ENCODE data around the gene ZDHHC9. TPM values are rescaled to one million over a fixed set of nuclear protein-coding genes. Genes with fewer than 3 reads are reported as not detected.

ZDHHC9 gene
- polyA plus RNA-seq, 1 of the 3 experiments (the other 2 are of a cell fraction) = 8.1 TPM

- ChIA-PET CTCF (interaction anchor here (1.0 to 2.5 kb wide), 2 partner anchors 10 to 196 kb away, joined by 4 to 11 read pairs; no protein-coding TSS in a partner anchor), POLR2A (no interaction called here)
- no peak for DNase-seq
- Histone ChIP-seq H3K27me3 (ENCODE audit: insufficient read depth) (no peaks in the 10 kb centered on the region; the same call in 1 of the 2 replicates), H3K9ac (no peak overlapping the region), H3K4me1 (ENCODE audit: control insufficient read depth in 1 of 2, insufficient read depth in 2 of 2, low read depth in 1 of 2, low read length in 1 of 2) (no peaks in the 10 kb centered on the region; a peak in 1 of 4 replicates), H4K20me1 (ENCODE audit: insufficient read depth) (0 out of 2 replicates have a peak, but pooled peaks cover 4% of the 10 kb centered on the region), H3K4me2 (0 out of 2 replicates have a peak overlapping the region, but pooled peaks have one; percentile 3), H3K9me3 (no peaks in the 10 kb centered on the region), H3K27ac (ENCODE audit: low read depth in 2 of 2, low read length in 1 of 2) (peak overlapping the region in 1 of 2 experiments; percentile 36; a peak in 2 of 4 replicates), H2AFZ (ENCODE audit: low read depth) (no peak overlapping the region), H3K9me2 (no peaks in the 10 kb centered on the region), H3K4me3 (ENCODE audit: low read depth in 2 of 2, low read length in 1 of 2) (no peak overlapping the region), H3F3A (replicated peaks; ENCODE audit: insufficient read depth) (peaks cover 10% of the 10 kb centered on the region), H3K79me2 (ENCODE audit: insufficient read depth) (no peaks in the 10 kb centered on the region), H3K36me3 (replicated peaks in 1 of 2; ENCODE audit: control insufficient read depth in 1 of 2, insufficient read depth in 2 of 2, low read length in 1 of 2) (peaks cover 0 to 3% of the 10 kb centered on the region in 2 experiments)
- TF ChIP-seq IRF3 (IDR thresholded peaks at IDR 0.05; ENCODE audit: low read depth, low read length) (no peak), MAX (IDR thresholded peaks at IDR 0.05; ENCODE audit: low read depth) (no peak), PBX3 (IDR thresholded peaks at IDR 0.05) (no peak), GABPA (IDR thresholded peaks at IDR 0.05; ENCODE audit: low read depth) (no peak), EZH2phosphoT487 (IDR thresholded peaks at IDR 0.05; ENCODE audit: borderline replicate concordance, low read depth) (no peak), USF2 (IDR thresholded peaks at IDR 0.05; ENCODE audit: borderline replicate concordance, low read depth, low read length) (no peak), NRF1 (IDR thresholded peaks at IDR 0.05; ENCODE audit: low read depth, low read length) (no peak), FOXJ3 (CRISPR knock-in tag; IDR thresholded peaks at IDR 0.05) (no peak), REST (IDR thresholded peaks at IDR 0.05; ENCODE audit: low read depth, low read length) (no peak), TAF1 (IDR thresholded peaks at IDR 0.05; ENCODE audit: borderline replicate concordance, low read depth, low read length) (no peak), GATA2 (CRISPR knock-in tag; IDR thresholded peaks at IDR 0.05) (no peak), USF1 (IDR thresholded peaks at IDR 0.05; ENCODE audit: borderline replicate concordance, low read depth) (no peak), TCF12 (IDR thresholded peaks at IDR 0.05) (no peak), JUND (IDR thresholded peaks at IDR 0.05) (no peak), SIN3A (IDR thresholded peaks at IDR 0.05; ENCODE audit: borderline replicate concordance, low read depth, low read length) (no peak), POLR2AphosphoS5 (IDR thresholded peaks at IDR 0.05; ENCODE audit: low read depth, low read length) (no peak), RCOR1 (IDR thresholded peaks at IDR 0.05; ENCODE audit: low read length) (no peak), CTCF (IDR thresholded peaks at IDR 0.05) (no peak), RAD21 (IDR thresholded peaks at IDR 0.05; ENCODE audit: low read length) (no peak), TEAD4 (IDR thresholded peaks at IDR 0.05; ENCODE audit: borderline replicate concordance, insufficient read depth) (no peak)
- 63% methylated on average over 5 of the region's 5 CpGs for WGBS (ENCODE audit: low lambda C conversion rate)
Measured at GRCh38 chrX:129833153-129833990, 10.3 kb downstream of the ZDHHC9 start.
